Adrenal gland (tissue), 5 donors: ENCODE results near the gene CYBA.

Source experiments
- CTCF ChIP-seq, 6 experiments: fragments of 450-650 bp in 4 of 6; fragments of 200-600 bp in 2 of 6; sonication (generic) in 1 of 6; IDR thresholded peaks; 1 replicate in 5 of 6; 2 replicates in 1 of 6; pipeline versions ENCODE4 v1.5.1 to v1.8.0; 2016 to 2021; ENCODE audit warnings: antibody characterized with exemption in 6 of 6, mild to moderate bottlenecking in 2 of 6, moderate library complexity in 1 of 6
- POLR2A ChIP-seq, 2 donors: fragments of 450-650 bp; IDR thresholded peaks; one replicate each; pipeline ENCODE4 v1.6.1; 2017; ENCODE audit warnings: antibody characterized with exemption in 2 of 2, mild to moderate bottlenecking in 2 of 2, moderate library complexity in 1 of 2
- donor health status: DM: no; HTN: no; CAD: no.

GRCh38 chr16:88690341-88691128 lies 39.7 kb upstream of the CYBA start:
- TF ChIP-seq POLR2A (IDR thresholded peaks at IDR 0.05) (no peak), CTCF (IDR thresholded peaks at IDR 0.05) (no peak)
